Thoracic aorta (tissue), 2 donors: ENCODE results near the gene ILF2. TPM values are rescaled to one million over a fixed set of nuclear protein-coding genes. Genes with fewer than 3 reads are reported as not detected.

Experiments
- ATAC-seq: fragments of 150-250 bp; one replicate; pipeline ENCODE4 v1.8.0; 2017; ENCODE audit warnings: low read depth; ENCODE audit not compliant: insufficient number of reproducible peaks, low FRiP score
- DNase-seq: peaks from one replicate; pipeline ENCODE4 v3.0.0-alpha.2; 2020; ENCODE audit warnings: low spot score
- H3K27ac ChIP-seq, 2 donors: fragments of 200-600 bp; sonication (generic); 1 replicate in 1 of 2; 2 replicates in 1 of 2; pipeline ENCODE4 v1.5.1; 2016; ENCODE audit warnings: mild to moderate bottlenecking in 2 of 2, moderate library complexity in 2 of 2
- H3K27me3 ChIP-seq: fragments of 200-600 bp; sonication (generic); replicated peaks from 2 replicates; pipeline ENCODE4 v1.6.0; 2016; ENCODE audit warnings: mild to moderate bottlenecking; ENCODE audit not compliant: insufficient read depth
- H3K36me3 ChIP-seq: fragments of 200-600 bp; sonication (generic); one replicate; pipeline ENCODE4 v1.5.1; 2016
- H3K4me1 ChIP-seq, 2 donors: fragments of 200-600 bp; sonication (generic); 1 replicate in 1 of 2; 2 replicates in 1 of 2; pipeline versions ENCODE4 v1.5.1 to v1.6.0; 2016; ENCODE audit warnings: low read depth in 2 of 2, mild to moderate bottlenecking in 1 of 2; ENCODE audit not compliant: control insufficient read depth in 1 of 2
- H3K4me3 ChIP-seq: fragments of 200-600 bp; sonication (generic); 2 replicates; pipeline ENCODE4 v1.5.1; 2016; ENCODE audit warnings: mild to moderate bottlenecking
- H3K9me3 ChIP-seq: fragments of 200-600 bp; sonication (generic); 2 replicates; pipeline ENCODE4 v1.5.1; 2016
- CTCF ChIP-seq: fragments of 200-600 bp; sonication (generic); IDR thresholded peaks from one replicate; pipeline ENCODE4 v1.5.1; 2019; ENCODE audit warnings: antibody characterized with exemption
- total RNA-seq, 2 donors: library from RNA; depleted of rRNA; stranded (reverse); fragments of >200 nt; gene quantifications; one replicate each; pipeline versions ENCODE4 v1.1.0 to v1.2.3, GENCODE V29; 2016

Gene ILF2
- total RNA-seq, 2 donors from 2014 or later, result 75.7 to 81.8 TPM

GRCh38 chr1:153633754-153634665 is 36.8 kb downstream of the ILF2 start, which contains the start of gene CHTOP:
CHTOP (plus strand) TSS chr1:153634066; CDS start chr1:153636589, 2,523 bp downstream.
- no peaks in the 10 kb centered on the region for H3K27me3 ChIP-seq
- DNase-seq, result peak; percentile 94
- no peak for TF ChIP-seq CTCF
- ATAC-seq, result peak; percentile 94
- H3K4me1 ChIP-seq, result peaks cover 20 to 43% of the 10 kb centered on the region in 2 donors
- no peaks in the 10 kb centered on the region for H3K9me3 ChIP-seq
- H3K36me3 ChIP-seq, result peaks cover 20% of the 10 kb centered on the region
- H3K4me3 ChIP-seq, result peak within 1 kb of the TSS; percentile 99
- H3K27ac ChIP-seq, result peak within 1 kb of the TSS; percentile 100

GRCh38 chr1:153633161-153633753 is 37.5 kb downstream of the ILF2 start:
- Histone ChIP-seq H3K36me3 (peaks cover 14% of the 10 kb centered on the region), H3K9me3 (no peaks in the 10 kb centered on the region), H3K27ac (peak overlapping the region; percentile 100), H3K4me3 (peak overlapping the region; percentile 99), H3K4me1 (peaks cover 20 to 43% of the 10 kb centered on the region in 2 donors), H3K27me3 (no peaks in the 10 kb centered on the region)
- ATAC-seq, result peak; percentile 2
- DNase-seq, result no peak
- TF ChIP-seq CTCF, result no peak

GRCh38 chr1:153631047-153632022 is 39.5 kb downstream of the ILF2 start:
- ATAC-seq (no peak), DNase-seq (no peak)
- Histone ChIP-seq H3K4me1 (peaks cover 22 to 43% of the 10 kb centered on the region in 2 donors), H3K36me3 (no peaks in the 10 kb centered on the region), H3K27ac (peak overlapping the region in 1 of 2 donors; percentile 91), H3K27me3 (no peaks in the 10 kb centered on the region), H3K9me3 (no peaks in the 10 kb centered on the region), H3K4me3 (no peak overlapping the region)
- no peak for TF ChIP-seq CTCF

GRCh38 chr1:153630384-153630783 is 40.4 kb downstream of the ILF2 start:
- TF ChIP-seq CTCF, result no peak
- Histone ChIP-seq H3K4me1 (peaks cover 17 to 43% of the 10 kb centered on the region in 2 donors), H3K27me3 (no peaks in the 10 kb centered on the region), H3K9me3 (no peaks in the 10 kb centered on the region), H3K36me3 (no peaks in the 10 kb centered on the region), H3K4me3 (no peak overlapping the region), H3K27ac (peak overlapping the region; percentile 84 to 91)
- DNase-seq (no peak), ATAC-seq (no peak)
